ENCODE results near the gene SERTM1.

The SERTM1 gene

DNA sequence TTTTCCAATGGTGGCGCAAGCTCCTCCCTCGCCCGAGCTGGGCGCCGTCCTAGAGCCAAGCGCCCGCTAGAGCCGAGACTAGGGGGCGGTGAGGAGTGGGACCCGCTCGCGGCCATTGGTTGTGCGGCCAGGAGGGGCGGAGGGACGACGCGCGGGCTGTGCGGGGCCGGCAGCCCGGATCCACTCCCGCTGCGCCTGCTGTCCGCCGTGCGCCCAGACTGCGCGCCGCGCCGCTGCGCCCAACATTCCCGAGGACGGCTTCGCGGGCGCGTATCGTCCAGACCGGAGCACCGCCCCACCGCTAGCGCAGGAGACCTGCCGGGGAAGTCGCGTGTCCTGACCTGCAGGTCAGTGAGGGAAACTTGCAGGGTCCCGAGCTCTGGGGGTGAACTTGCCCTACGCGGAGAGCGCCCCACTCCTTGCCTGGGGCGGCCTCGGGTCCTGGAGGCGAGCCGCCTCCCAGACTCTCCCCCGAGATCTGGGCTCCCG lies at the start of gene SERTM1:
TSS of gene SERTM1 (plus strand) at position 183 of the 489 bp plus-strand sequence. CDS start 21,059 bp downstream, outside the sequence.
- TF ChIP-seq, protein P1, sequence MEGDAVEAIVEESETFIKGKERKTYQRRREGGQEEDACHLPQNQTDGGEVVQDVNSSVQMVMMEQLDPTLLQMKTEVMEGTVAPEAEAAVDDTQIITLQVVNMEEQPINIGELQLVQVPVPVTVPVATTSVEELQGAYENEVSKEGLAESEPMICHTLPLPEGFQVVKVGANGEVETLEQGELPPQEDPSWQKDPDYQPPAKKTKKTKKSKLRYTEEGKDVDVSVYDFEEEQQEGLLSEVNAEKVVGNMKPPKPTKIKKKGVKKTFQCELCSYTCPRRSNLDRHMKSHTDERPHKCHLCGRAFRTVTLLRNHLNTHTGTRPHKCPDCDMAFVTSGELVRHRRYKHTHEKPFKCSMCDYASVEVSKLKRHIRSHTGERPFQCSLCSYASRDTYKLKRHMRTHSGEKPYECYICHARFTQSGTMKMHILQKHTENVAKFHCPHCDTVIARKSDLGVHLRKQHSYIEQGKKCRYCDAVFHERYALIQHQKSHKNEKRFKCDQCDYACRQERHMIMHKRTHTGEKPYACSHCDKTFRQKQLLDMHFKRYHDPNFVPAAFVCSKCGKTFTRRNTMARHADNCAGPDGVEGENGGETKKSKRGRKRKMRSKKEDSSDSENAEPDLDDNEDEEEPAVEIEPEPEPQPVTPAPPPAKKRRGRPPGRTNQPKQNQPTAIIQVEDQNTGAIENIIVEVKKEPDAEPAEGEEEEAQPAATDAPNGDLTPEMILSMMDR (IDR thresholded peaks at IDR 0.05; ENCODE audit: low read depth, low read length): no peak
- no peak within 1 kb of the TSS for H3K4me3 ChIP-seq (ENCODE audit: low read depth, low read length)

DNA sequence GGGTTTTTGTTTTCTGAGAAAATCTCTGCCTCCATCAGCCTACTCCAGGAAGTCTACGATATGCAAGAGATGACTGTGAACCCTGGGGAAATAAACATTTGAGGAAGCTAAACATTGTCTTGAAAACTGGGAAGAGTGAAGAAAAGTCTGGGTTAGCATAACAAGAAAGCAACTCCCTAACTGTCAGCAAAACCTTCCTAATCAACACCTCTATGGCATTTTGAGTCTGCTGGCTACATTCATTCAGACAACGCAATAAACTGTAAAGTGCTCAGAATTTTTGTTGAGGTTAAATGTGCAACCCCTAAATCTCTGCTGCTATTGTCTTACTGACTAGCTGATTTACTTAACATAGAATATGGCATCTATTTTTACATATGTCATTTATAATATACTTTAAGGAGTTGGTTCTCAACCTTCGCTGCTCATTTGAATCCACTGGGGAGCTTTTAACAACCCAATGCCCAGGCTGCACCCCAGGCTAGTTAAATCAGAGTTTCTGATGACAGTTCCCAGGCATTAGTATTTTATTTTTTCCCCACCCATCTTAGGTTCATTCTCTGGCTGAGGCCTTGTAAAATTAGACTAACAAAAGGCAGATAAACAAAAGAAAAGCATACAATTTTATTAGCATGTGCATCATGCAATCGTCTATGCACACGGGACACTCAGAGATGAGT lies 45.3 kb upstream of the SERTM1 start:
- TF ChIP-seq, protein P1 (IDR thresholded peaks at IDR 0.05; ENCODE audit: low read depth, low read length): no peak

DNA sequence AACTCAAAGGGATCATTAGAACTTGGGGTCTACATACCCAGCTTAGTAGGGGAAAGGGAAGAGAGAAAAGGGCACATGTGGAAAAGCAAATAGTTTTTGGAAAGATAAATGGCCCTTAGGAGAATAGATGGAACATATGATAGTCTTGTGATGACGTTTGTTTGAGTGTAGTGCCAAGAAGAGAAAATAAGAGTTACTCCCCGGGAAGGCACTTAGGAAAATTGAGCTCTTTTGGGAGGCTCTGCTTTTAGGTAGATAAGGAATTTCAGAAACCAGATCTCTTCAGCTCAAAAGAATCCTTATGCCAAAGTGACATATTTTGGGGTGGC lies 44.8 kb upstream of the SERTM1 start:
- TF ChIP-seq, protein P1 (IDR thresholded peaks at IDR 0.05; ENCODE audit: low read depth, low read length): no peak
- no peak overlapping the region for H3K4me3 ChIP-seq (ENCODE audit: low read depth, low read length)

More for the DNA sequence above, 45.3 kb upstream of the SERTM1 start:
- H3K4me3 ChIP-seq (ENCODE audit: low read depth, low read length): no peak overlapping the region

DNA sequence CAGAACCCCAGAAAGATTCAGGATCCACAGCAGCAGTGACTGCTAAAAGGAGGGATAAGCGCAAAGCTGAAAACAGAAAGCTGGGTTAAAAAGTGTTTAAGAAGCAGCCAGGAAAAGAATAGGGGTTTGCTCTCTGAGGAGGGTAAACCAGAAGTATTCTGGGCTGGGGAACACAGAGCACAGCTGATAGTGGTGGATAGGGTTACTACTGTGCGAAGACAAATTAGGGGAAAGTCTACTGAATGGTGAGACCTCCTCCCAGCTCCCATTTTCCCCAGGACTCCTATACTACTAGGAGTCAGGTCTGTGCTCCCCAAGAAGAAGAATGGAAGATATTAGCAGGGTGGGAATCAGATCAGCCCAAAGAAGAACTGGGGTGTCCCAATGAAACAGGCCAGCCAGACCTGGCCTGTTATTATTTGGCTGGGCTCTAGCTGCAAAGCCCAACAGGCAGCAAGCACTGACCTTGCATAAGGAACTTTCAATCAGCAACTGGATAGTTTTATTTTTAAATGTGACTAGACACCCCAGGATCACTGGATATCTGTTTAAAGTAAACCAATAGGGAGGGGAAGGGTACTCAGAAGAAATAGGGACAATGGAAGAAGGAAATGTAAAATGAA lies 43.5 kb upstream of the SERTM1 start:
- TF ChIP-seq, protein P1 (IDR thresholded peaks at IDR 0.05; ENCODE audit: low read depth, low read length): no peak
- H3K4me3 ChIP-seq (ENCODE audit: low read depth, low read length): no peak overlapping the region

DNA sequence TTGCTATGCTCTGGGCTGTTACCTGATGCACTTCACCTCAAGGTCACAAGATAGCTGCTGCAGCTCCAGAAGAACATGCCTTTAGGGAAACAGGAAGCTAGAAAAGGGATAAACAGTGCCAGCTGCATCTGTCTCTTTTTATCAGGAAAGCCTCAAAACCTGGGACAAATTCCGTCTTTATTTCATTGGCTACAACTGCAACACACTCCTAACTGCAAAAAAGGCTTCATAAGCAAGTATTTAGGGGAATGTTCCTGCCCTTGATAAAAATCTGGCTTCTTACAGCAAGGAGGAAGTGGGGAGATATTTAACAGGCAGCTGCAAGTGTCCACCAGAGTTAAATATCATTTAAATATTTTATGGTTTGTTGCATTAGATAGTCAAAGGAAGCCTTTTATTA lies 34.2 kb upstream of the SERTM1 start:
- TF ChIP-seq, protein P1 (IDR thresholded peaks at IDR 0.05; ENCODE audit: low read depth, low read length): no peak
- H3K4me3 ChIP-seq (ENCODE audit: low read depth, low read length): no peak overlapping the region

DNA sequence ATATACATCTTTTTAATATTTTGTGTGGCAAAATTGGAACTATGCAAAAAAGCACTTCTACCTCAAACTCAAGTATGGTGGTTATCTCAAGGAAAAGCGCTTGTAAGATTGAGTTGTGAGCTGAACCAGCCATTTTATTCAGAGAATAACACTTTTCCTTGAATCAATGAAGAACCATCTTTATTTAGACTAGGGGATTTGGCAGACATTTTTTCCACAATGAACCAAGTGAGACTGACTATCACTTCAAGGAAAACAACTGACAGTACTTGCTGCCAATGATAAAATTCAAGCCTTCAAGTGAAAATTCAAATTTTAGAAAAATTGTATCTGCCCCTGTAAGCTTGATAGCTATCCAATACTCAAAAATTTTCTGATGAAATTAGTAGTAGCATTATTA lies 23.2 kb upstream of the SERTM1 start:
- TF ChIP-seq, protein P1 (IDR thresholded peaks at IDR 0.05; ENCODE audit: low read depth, low read length): no peak
- no peak overlapping the region for H3K4me3 ChIP-seq (ENCODE audit: low read depth, low read length)

DNA sequence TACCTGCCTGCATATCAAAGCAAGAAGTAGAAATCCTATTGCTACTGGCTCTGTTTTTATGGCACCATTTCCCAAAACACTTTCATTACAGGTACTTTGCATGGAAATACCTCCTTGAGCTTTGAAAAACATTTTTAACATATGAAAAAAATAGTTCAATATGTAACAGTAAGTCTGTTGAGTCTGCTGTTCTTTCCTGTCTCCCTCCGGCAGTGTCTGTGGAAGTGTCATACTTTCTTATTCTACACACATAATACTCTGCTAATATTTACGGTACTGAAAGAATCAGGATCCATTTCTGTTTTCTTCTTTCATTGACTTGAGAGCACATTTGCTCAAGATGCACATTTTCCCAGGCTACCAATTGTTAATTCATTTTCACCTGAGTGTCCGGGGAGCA lies 8.2 kb upstream of the SERTM1 start:
- TF ChIP-seq, protein P1 (IDR thresholded peaks at IDR 0.05; ENCODE audit: low read depth, low read length): no peak
- no peak overlapping the region for H3K4me3 ChIP-seq (ENCODE audit: low read depth, low read length)

Data from WI38 (cell line).